GM19025 (cell line): ENCODE data around the gene BLTP3B.

Experiments used
- ATAC-seq: cut with Tn5 transposase; IDR thresholded peaks from one replicate; pipeline ENCODE4 v1.9.1; 2021; ENCODE audit warnings: mild to moderate bottlenecking, low read depth, moderate library complexity; ENCODE audit not compliant: unreplicated experiment

Gene BLTP3B

GRCh38 chr12:100123316-100124095, 19.2 kb downstream of the BLTP3B start:
- no peak for ATAC-seq

DNA sequence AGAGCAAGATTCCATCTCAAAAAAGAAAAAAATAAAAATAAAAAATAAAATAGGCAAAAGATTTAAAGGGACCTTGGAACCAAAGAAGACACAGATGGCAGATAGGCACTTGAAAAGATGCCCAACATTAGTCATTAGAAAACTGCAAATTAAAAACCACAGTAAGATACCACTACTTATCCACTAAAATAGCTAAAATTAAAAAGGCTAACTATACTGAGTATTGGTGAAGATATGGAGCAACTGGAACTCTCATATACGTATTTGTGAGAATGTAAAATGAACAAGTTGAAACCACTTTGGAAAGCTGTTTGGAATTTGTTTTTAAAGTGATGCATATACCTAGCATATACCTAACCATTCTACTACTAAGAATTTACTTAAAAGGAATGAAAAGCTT, 22.3 kb downstream of the BLTP3B start:
- no peak for ATAC-seq

- ATAC-seq = no peak
These were observed 27.4 kb downstream of the BLTP3B start for GRCh38 chr12:100115291-100115690.

- no peak for ATAC-seq
These were observed 28.1 kb downstream of the BLTP3B start for GRCh38 chr12:100114574-100114973.

DNA sequence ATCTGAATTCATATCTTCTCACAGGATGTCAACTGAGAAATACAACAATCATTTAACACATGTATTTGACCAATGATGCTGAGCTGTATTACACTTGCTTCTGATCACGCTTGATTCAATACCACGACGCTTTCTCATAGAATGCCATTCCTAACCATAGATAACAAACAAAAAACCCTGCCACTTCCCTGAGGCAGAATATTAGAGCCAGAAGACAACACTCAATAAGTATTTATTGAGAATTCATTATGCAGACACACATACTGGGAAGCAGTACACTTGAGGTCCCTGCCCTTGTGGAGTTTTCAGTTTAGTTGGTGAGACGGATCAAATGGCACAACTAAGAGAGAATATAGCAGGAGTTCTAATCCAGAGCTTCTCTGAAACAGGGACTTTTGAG, 32.4 kb downstream of the BLTP3B start:
- no peak for ATAC-seq

GRCh38 chr12:100106861-100107260, 35.8 kb downstream of the BLTP3B start:
- no peak for ATAC-seq

- ATAC-seq = no peak
These were observed 37.0 kb downstream of the BLTP3B start for GRCh38 chr12:100105661-100106060.

GRCh38 chr12:100101000-100101399, 41.7 kb downstream of the BLTP3B start:
- no peak for ATAC-seq
